Measurements from ENCODE around the gene AK8.

Gene AK8

GRCh38 chr9:132754236-132754635 is 123.8 kb downstream of the AK8 start:
- H3K4me3 ChIP-seq (ENCODE audit: low read length): no peak overlapping the region
- no peak for DNase-seq (ENCODE audit: low read depth)
- TF ChIP-seq CTCF (conservative IDR thresholded peaks at IDR 0.05; ENCODE audit: low read depth, low read length): no peak

- no peak for TF ChIP-seq CTCF (conservative IDR thresholded peaks at IDR 0.05; ENCODE audit: low read depth, low read length)
- no peak overlapping the region for H3K4me3 ChIP-seq (ENCODE audit: low read length)
- no peak for DNase-seq (ENCODE audit: low read depth)
Measured at GRCh38 chr9:132753593-132753880, 124.5 kb downstream of the AK8 start.

GRCh38 chr9:132752877-132753592 is 125.0 kb downstream of the AK8 start:
- no peak overlapping the region for H3K4me3 ChIP-seq (ENCODE audit: low read length)
- TF ChIP-seq CTCF (conservative IDR thresholded peaks at IDR 0.05; ENCODE audit: low read depth, low read length): no peak
- no peak for DNase-seq (ENCODE audit: low read depth)

- no peak for DNase-seq (ENCODE audit: low read depth)
- no peak for TF ChIP-seq CTCF (conservative IDR thresholded peaks at IDR 0.05; ENCODE audit: low read depth, low read length)
Measured at GRCh38 chr9:132750668-132751067, 127.4 kb downstream of the AK8 start.

GRCh38 chr9:132749306-132749705 is 128.8 kb downstream of the AK8 start:
- DNase-seq (ENCODE audit: low read depth): no peak
- no peak for TF ChIP-seq CTCF (conservative IDR thresholded peaks at IDR 0.05; ENCODE audit: low read depth, low read length)
- no peak overlapping the region for H3K4me3 ChIP-seq (ENCODE audit: low read length)

More at GRCh38 chr9:132750668-132751067, 127.4 kb downstream of the AK8 start:
- no peak overlapping the region for H3K4me3 ChIP-seq (ENCODE audit: low read length)

GRCh38 chr9:132748450-132748849 is 129.6 kb downstream of the AK8 start:
- TF ChIP-seq CTCF (conservative IDR thresholded peaks at IDR 0.05; ENCODE audit: low read depth, low read length): no peak
- DNase-seq (ENCODE audit: low read depth): no peak
- H3K4me3 ChIP-seq (ENCODE audit: low read length): no peak overlapping the region

All from retinal pigment epithelial cell (primary cell).